T-helper 1 cell treated with Interleukin-12 subunit alpha and Interleukin-12 subunit beta and Interleukin-4 antibody, amounts not matched to agents 30 ng/mL and 1 ng/mL, for 36 hours (primary cell): Measurements from ENCODE around the gene DUOXA1. TPM values are rescaled to one million over a fixed set of nuclear protein-coding genes. Genes with fewer than 3 reads are reported as not detected.
"Not testable (repeated sequence)": the region's sequence is repeated elsewhere in the genome, so short reads cannot be mapped to it uniquely, and the experiment has no call there.

Experiments
- intact Hi-C: fragments of 100-400 bp; cut with micrococcal nuclease; formaldehyde crosslinking; loops from one replicate; pipeline ENCODE4 v1.15.1; 2024
- total RNA-seq: library from RNA; stranded (reverse); gene quantifications from 2 replicates; pipeline ENCODE4 v1.2.3, GENCODE V29; 2022

DUOXA1 gene
- total RNA-seq, 1 donor from 2014 or later = 0.42 TPM

GRCh38 chr15:45114076-45114750 is 15.5 kb downstream of the DUOXA1 start, which contains the start of the genes DUOX2 and DUOXA2:
Gene DUOX2, minus strand, starts transcription at chr15:45114172. Its CDS starts 761 bp downstream, at chr15:45113411.
Gene DUOXA2, plus strand, starts transcription at chr15:45114326. Its CDS starts 280 bp downstream, at chr15:45114606.
- intact Hi-C loops = loop anchor here (10.0 kb wide), 1 partner anchor 259 kb away; no protein-coding TSS in a partner anchor

- intact Hi-C loops = loop anchor here (10.0 kb wide), 1 partner anchor 259 kb away; no protein-coding TSS in a partner anchor
Measured at GRCh38 chr15:45113380-45113990, 16.2 kb downstream of the DUOXA1 start.

- intact Hi-C loops = loop anchor here (10.0 kb wide), 1 partner anchor 258 kb away; no protein-coding TSS in a partner anchor
Measured at GRCh38 chr15:45112591-45113379, 16.9 kb downstream of the DUOXA1 start.

- intact Hi-C loops = loop anchor here (10.0 kb wide), 1 partner anchor 257 kb away; no protein-coding TSS in a partner anchor
Measured at GRCh38 chr15:45112143-45112590, 17.5 kb downstream of the DUOXA1 start.

- intact Hi-C loops = loop anchor here (10.0 kb wide), 1 partner anchor 257 kb away; no protein-coding TSS in a partner anchor
Measured at GRCh38 chr15:45111390-45112142, 18.1 kb downstream of the DUOXA1 start.

- intact Hi-C loops = loop anchor here (10.0 kb wide), 1 partner anchor 256 kb away; no protein-coding TSS in a partner anchor
Measured at GRCh38 chr15:45110256-45110820, 19.3 kb downstream of the DUOXA1 start.

GRCh38 chr15:45107941-45108630 is 21.6 kb downstream of the DUOXA1 start:
- intact Hi-C loops = no loop called here

GRCh38 chr15:45106002-45106790 is 23.5 kb downstream of the DUOXA1 start:
- intact Hi-C loops = no loop called here

- intact Hi-C loops = no loop called here
Measured at GRCh38 chr15:45105586-45105985, 24.1 kb downstream of the DUOXA1 start.

- intact Hi-C loops = not testable (repeated sequence)
Measured at GRCh38 chr15:45104170-45104569, 25.5 kb downstream of the DUOXA1 start.

GRCh38 chr15:45102226-45102625 is 27.5 kb downstream of the DUOXA1 start:
- intact Hi-C loops = no loop called here

- intact Hi-C loops = no loop called here
Measured at GRCh38 chr15:45101749-45102148, 27.9 kb downstream of the DUOXA1 start.

GRCh38 chr15:45100884-45101625 is 28.6 kb downstream of the DUOXA1 start:
- intact Hi-C loops = no loop called here

GRCh38 chr15:45099549-45100165 is 30.0 kb downstream of the DUOXA1 start:
- intact Hi-C loops = no loop called here

GRCh38 chr15:45097466-45097865 is 32.2 kb downstream of the DUOXA1 start:
- intact Hi-C loops = no loop called here

GRCh38 chr15:45095661-45096060 is 34.0 kb downstream of the DUOXA1 start:
- intact Hi-C loops = no loop called here

GRCh38 chr15:45094358-45094730 is 35.3 kb downstream of the DUOXA1 start:
- intact Hi-C loops = no loop called here
